IPS-15b (cell line): Measurements from ENCODE around the gene RASSF4.
A peak's percentile ranks its signal among the peaks of the same experiment; 100 is the strongest.

ENCODE experiments used
- H3K27me3 ChIP-seq: one replicate; pipeline ENCODE4 v1.6.1; 2013; ENCODE audit warnings: low read length; ENCODE audit not compliant: control insufficient read depth, insufficient read depth
- H3K36me3 ChIP-seq: one replicate; pipeline ENCODE4 v1.6.1; 2013; ENCODE audit warnings: low read length; ENCODE audit not compliant: control insufficient read depth, insufficient read depth
- H3K4me1 ChIP-seq: one replicate; pipeline ENCODE4 v1.6.1; 2013; ENCODE audit warnings: mild to moderate bottlenecking, low read length; ENCODE audit not compliant: control insufficient read depth, insufficient read depth
- H3K4me3 ChIP-seq: one replicate; pipeline ENCODE4 v1.5.1; 2013; ENCODE audit warnings: low read depth, low read length
- H3K9ac ChIP-seq: one replicate; pipeline ENCODE4 v1.6.1; 2013; ENCODE audit warnings: low read depth, mild to moderate bottlenecking, low read length
- H3K9me3 ChIP-seq: one replicate; pipeline ENCODE4 v1.6.1; 2013; ENCODE audit warnings: mild to moderate bottlenecking, low read length; ENCODE audit not compliant: control insufficient read depth, insufficient read depth

Gene RASSF4

GRCh38 chr10:44976352-44977198, 17.0 kb downstream of the RASSF4 start:
- H3K4me1 ChIP-seq: peaks cover 57% of the 10 kb centered on the region
- no peak overlapping the region for H3K4me3 ChIP-seq
- no peak overlapping the region for H3K9ac ChIP-seq
- no peaks in the 10 kb centered on the region for H3K9me3 ChIP-seq
- H3K36me3 ChIP-seq: no peaks in the 10 kb centered on the region
- no peaks in the 10 kb centered on the region for H3K27me3 ChIP-seq

GRCh38 chr10:44977287-44978212, 17.9 kb downstream of the RASSF4 start:
- no peaks in the 10 kb centered on the region for H3K27me3 ChIP-seq
- H3K9me3 ChIP-seq: no peaks in the 10 kb centered on the region
- peak overlapping the region; percentile 2 for H3K9ac ChIP-seq
- H3K4me1 ChIP-seq: peaks cover 57% of the 10 kb centered on the region
- peak overlapping the region; percentile 13 for H3K4me3 ChIP-seq
- H3K36me3 ChIP-seq: no peaks in the 10 kb centered on the region

- H3K27me3 ChIP-seq: no peaks in the 10 kb centered on the region
- peaks cover 55% of the 10 kb centered on the region for H3K4me1 ChIP-seq
- H3K4me3 ChIP-seq: peak overlapping the region; percentile 26
- peak overlapping the region; percentile 2 for H3K9ac ChIP-seq
- no peaks in the 10 kb centered on the region for H3K36me3 ChIP-seq
- no peaks in the 10 kb centered on the region for H3K9me3 ChIP-seq
These were observed 18.6 kb downstream of the RASSF4 start for GRCh38 chr10:44978213-44978569.

- H3K36me3 ChIP-seq: no peaks in the 10 kb centered on the region
- no peaks in the 10 kb centered on the region for H3K9me3 ChIP-seq
- peak within 1 kb of the TSS; percentile 26 for H3K4me3 ChIP-seq
- peaks cover 50% of the 10 kb centered on the region for H3K4me1 ChIP-seq
- H3K27me3 ChIP-seq: no peaks in the 10 kb centered on the region
- peak within 1 kb of the TSS; percentile 2 for H3K9ac ChIP-seq
These were observed 19.1 kb downstream of the RASSF4 start, which contains the start of gene DEPP1 for GRCh38 chr10:44978570-44979280. TSS of gene DEPP1 (minus strand) at chr10:44978809. CDS start at chr10:44978030, 779 bp downstream.

GRCh38 chr10:44979281-44980191, 19.9 kb downstream of the RASSF4 start:
- Histone ChIP-seq H3K9me3 (no peaks in the 10 kb centered on the region), H3K27me3 (no peaks in the 10 kb centered on the region), H3K36me3 (no peaks in the 10 kb centered on the region), H3K9ac (no peak overlapping the region), H3K4me1 (peaks cover 43% of the 10 kb centered on the region), H3K4me3 (no peak overlapping the region)

GRCh38 chr10:44980309-44981171, 20.9 kb downstream of the RASSF4 start:
- peaks cover 47% of the 10 kb centered on the region for H3K4me1 ChIP-seq
- H3K9ac ChIP-seq: no peak overlapping the region
- no peaks in the 10 kb centered on the region for H3K9me3 ChIP-seq
- no peaks in the 10 kb centered on the region for H3K27me3 ChIP-seq
- no peak overlapping the region for H3K4me3 ChIP-seq
- no peaks in the 10 kb centered on the region for H3K36me3 ChIP-seq

GRCh38 chr10:44981172-44982113, 21.8 kb downstream of the RASSF4 start:
- Histone ChIP-seq H3K27me3 (no peaks in the 10 kb centered on the region), H3K4me1 (peaks cover 47% of the 10 kb centered on the region), H3K9me3 (no peaks in the 10 kb centered on the region), H3K36me3 (no peaks in the 10 kb centered on the region), H3K4me3 (no peak overlapping the region), H3K9ac (no peak overlapping the region)

GRCh38 chr10:44982114-44982460, 22.5 kb downstream of the RASSF4 start:
- Histone ChIP-seq H3K9me3 (no peaks in the 10 kb centered on the region), H3K36me3 (no peaks in the 10 kb centered on the region), H3K4me1 (peaks cover 45% of the 10 kb centered on the region), H3K9ac (no peak overlapping the region), H3K4me3 (no peak overlapping the region), H3K27me3 (no peaks in the 10 kb centered on the region)

GRCh38 chr10:44982496-44982895, 22.9 kb downstream of the RASSF4 start:
- H3K36me3 ChIP-seq: no peaks in the 10 kb centered on the region
- no peak overlapping the region for H3K4me3 ChIP-seq
- H3K9ac ChIP-seq: no peak overlapping the region
- no peaks in the 10 kb centered on the region for H3K9me3 ChIP-seq
- peaks cover 43% of the 10 kb centered on the region for H3K4me1 ChIP-seq
- no peaks in the 10 kb centered on the region for H3K27me3 ChIP-seq
